HCT116 (cell line): Measurements from ENCODE around the gene PRPF19.

Experiments
- ATF3 ChIP-seq: IDR thresholded peaks from 2 replicates; pipeline ENCODE4 v1.6.1; 2012
- EZH2 ChIP-seq: fragments of 200-600 bp; sonication (generic); IDR thresholded peaks from 2 replicates; pipeline ENCODE4 v1.6.1; 2017; ENCODE audit warnings: antibody characterized with exemption, mixed run types
- MAX ChIP-seq: IDR thresholded peaks from 2 replicates; pipeline ENCODE4 v1.6.1; 2012
- POLR2A ChIP-seq: IDR thresholded peaks from 2 replicates; pipeline ENCODE4 v1.7.0; 2011; ENCODE audit warnings: borderline replicate concordance; ENCODE audit not compliant: insufficient read depth, insufficient read length; ENCODE audit errors: extremely low read depth
- POLR2AphosphoS5 ChIP-seq: IDR thresholded peaks from 2 replicates; pipeline ENCODE4 v1.6.1; 2011; ENCODE audit warnings: mild to moderate bottlenecking, low read depth, low read length, moderate library complexity
- REST ChIP-seq: IDR thresholded peaks from 2 replicates; pipeline ENCODE4 v1.6.1; 2012; ENCODE audit warnings: low read depth
- SP1 ChIP-seq: IDR thresholded peaks from 2 replicates; pipeline ENCODE4 v1.6.1; 2012; ENCODE audit warnings: low read depth
- YY1 ChIP-seq: IDR thresholded peaks from 2 replicates; pipeline ENCODE4 v1.6.1; 2011; ENCODE audit warnings: low read length, low read depth, moderate library complexity, mild to moderate bottlenecking; ENCODE audit not compliant: insufficient replicate concordance; ENCODE audit errors: extremely low read depth
- TF ChIP-seq, protein P1 (sequence below), 3 experiments: fragments of 200-600 bp in 1 of 3; sonication (generic) in 1 of 3; IDR thresholded peaks in 2 of 3; conservative IDR thresholded peaks in 1 of 3; 2 replicates each; pipeline ENCODE4 v1.5.1; 2012 to 2017; ENCODE audit warnings: low read depth in 2 of 3, low read length in 2 of 3, antibody characterized with exemption in 1 of 3, borderline replicate concordance in 1 of 3, control low read depth in 1 of 3, mild to moderate bottlenecking in 1 of 3, mixed read lengths in 1 of 3, mixed run types in 1 of 3, moderate library complexity in 1 of 3; ENCODE audit not compliant: insufficient read depth in 1 of 3

GRCh38 chr11:60852117-60852981, 54.0 kb downstream of the PRPF19 start:
- TF ChIP-seq, protein P1, sequence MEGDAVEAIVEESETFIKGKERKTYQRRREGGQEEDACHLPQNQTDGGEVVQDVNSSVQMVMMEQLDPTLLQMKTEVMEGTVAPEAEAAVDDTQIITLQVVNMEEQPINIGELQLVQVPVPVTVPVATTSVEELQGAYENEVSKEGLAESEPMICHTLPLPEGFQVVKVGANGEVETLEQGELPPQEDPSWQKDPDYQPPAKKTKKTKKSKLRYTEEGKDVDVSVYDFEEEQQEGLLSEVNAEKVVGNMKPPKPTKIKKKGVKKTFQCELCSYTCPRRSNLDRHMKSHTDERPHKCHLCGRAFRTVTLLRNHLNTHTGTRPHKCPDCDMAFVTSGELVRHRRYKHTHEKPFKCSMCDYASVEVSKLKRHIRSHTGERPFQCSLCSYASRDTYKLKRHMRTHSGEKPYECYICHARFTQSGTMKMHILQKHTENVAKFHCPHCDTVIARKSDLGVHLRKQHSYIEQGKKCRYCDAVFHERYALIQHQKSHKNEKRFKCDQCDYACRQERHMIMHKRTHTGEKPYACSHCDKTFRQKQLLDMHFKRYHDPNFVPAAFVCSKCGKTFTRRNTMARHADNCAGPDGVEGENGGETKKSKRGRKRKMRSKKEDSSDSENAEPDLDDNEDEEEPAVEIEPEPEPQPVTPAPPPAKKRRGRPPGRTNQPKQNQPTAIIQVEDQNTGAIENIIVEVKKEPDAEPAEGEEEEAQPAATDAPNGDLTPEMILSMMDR (IDR thresholded peaks at IDR 0.05 in 2 of 3, conservative IDR thresholded peaks at IDR 0.05 in 1 of 3; ENCODE audit: borderline replicate concordance in 1 of 3, insufficient read depth in 1 of 3, low read depth in 2 of 3, low read length in 2 of 3) = no peak
- no peak for TF ChIP-seq ATF3
- TF ChIP-seq REST = no peak
- no peak for TF ChIP-seq POLR2A
- no peak for TF ChIP-seq YY1
- TF ChIP-seq POLR2AphosphoS5 = no peak
- no peak for TF ChIP-seq SP1
- TF ChIP-seq MAX = no peak
- no peak for TF ChIP-seq EZH2
